Renal cortex interstitium (tissue), 3 donors: ENCODE measurements around the gene ENO4. TPM values are rescaled to one million over a fixed set of nuclear protein-coding genes. Genes with fewer than 3 reads are reported as not detected.

Source experiments
- polyA plus RNA-seq, 3 donors: library from polyadenylated mRNA; unstranded; fragments of 120-200 nt; gene quantifications; one replicate each; pipeline ENCODE4 v1.2.1, GENCODE V29; 2013; ENCODE audit not compliant: insufficient read length in 3 of 3

Gene ENO4
- polyA plus RNA-seq, 3 donors, result 3.0 to 4.0 (median 4.0) TPM

Other genes with a start within 250 kb of the ENO4 start
- gene PNLIPRP2, start 228.5 kb upstream of the ENO4 start, polyA plus RNA-seq, result under 1 TPM in 1 of 3 donors, not detected in 2; 0.10 TPM
- gene HSPA12A, start 106.9 kb upstream of the ENO4 start, polyA plus RNA-seq, result 10 to 100 TPM; 33.4 to 56.2 (median 38.9) TPM
- gene SHTN1, start 155.7 kb downstream of the ENO4 start, polyA plus RNA-seq, result 10 to 100 TPM; 20.7 to 25.6 (median 25.3) TPM